Measurements from ENCODE around the gene NRK.
"Not testable (repeated sequence)": the region's sequence is repeated elsewhere in the genome, so short reads cannot be mapped to it uniquely, and the experiment has no call there.

Gene NRK

DNA sequence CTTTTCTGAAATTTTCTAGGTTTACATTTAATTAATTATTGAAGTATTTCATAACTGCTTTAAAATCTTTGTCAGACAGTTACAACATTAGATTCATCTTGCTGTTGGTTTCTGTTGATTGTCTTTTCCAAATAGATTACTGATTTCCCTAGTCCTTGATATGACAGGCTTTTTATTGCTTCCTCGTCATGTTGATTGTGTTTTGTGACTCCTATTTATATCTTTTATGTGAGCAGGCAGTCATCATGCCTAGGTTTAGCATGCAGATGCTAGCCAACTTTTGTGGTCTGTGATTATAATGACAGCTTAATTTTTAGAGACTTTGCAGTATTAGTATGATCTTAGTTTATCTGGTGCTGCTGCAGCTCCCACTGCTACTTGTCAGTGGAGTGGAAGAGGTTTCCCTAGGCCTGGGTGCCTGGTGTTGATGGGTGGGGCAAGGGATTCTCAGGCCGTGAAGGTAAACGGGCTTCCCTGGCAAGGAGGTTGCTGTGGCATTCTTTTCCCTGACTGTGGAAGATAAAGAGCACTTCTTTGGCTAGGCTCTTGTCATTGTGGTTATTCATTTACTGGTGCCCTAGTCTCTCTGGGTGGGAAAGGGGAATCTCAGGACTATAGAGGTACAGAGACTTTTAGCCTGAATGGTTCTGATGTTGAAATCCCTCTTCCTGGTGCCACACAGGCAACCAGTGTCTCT lies 150.5 kb downstream of the NRK start:
- DNase-seq (ENCODE audit: low read depth) = no peak
- no peak for TF ChIP-seq CTCF (IDR thresholded peaks at IDR 0.05; ENCODE audit: low read length, missing control alignments)
- H3K4me3 ChIP-seq (replicated peaks; ENCODE audit: low read depth, low read length) = no peak overlapping the region

DNA sequence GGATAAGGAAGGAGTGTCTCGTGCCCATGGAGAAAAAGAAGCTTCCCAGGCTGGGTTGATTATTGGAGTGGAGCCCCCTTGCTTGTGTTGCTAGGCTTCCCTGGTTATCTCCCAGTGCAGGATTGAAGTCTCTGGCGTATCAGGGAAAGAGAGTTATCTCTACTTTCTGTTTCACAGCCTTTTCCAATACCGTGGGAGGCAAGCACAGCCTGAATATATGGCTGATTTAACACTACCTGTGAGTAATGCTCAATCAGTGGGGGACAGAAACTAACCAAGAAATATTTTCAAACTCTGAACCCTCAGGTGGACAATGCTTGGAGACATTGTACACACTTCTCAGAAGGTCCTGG lies 151.0 kb downstream of the NRK start:
- DNase-seq (ENCODE audit: low read depth) = no peak
- H3K4me3 ChIP-seq (replicated peaks; ENCODE audit: low read depth, low read length) = no peak overlapping the region
- no peak for TF ChIP-seq CTCF (IDR thresholded peaks at IDR 0.05; ENCODE audit: low read length, missing control alignments)

GRCh38 chrX:105975382-105975781 lies 153.0 kb downstream of the NRK start:
- no peak overlapping the region for H3K4me3 ChIP-seq (replicated peaks; ENCODE audit: low read depth, low read length)
- peak; percentile 37 for DNase-seq (ENCODE audit: low read depth)
- TF ChIP-seq CTCF (IDR thresholded peaks at IDR 0.05; ENCODE audit: low read length, missing control alignments) = peak; percentile 20

DNA sequence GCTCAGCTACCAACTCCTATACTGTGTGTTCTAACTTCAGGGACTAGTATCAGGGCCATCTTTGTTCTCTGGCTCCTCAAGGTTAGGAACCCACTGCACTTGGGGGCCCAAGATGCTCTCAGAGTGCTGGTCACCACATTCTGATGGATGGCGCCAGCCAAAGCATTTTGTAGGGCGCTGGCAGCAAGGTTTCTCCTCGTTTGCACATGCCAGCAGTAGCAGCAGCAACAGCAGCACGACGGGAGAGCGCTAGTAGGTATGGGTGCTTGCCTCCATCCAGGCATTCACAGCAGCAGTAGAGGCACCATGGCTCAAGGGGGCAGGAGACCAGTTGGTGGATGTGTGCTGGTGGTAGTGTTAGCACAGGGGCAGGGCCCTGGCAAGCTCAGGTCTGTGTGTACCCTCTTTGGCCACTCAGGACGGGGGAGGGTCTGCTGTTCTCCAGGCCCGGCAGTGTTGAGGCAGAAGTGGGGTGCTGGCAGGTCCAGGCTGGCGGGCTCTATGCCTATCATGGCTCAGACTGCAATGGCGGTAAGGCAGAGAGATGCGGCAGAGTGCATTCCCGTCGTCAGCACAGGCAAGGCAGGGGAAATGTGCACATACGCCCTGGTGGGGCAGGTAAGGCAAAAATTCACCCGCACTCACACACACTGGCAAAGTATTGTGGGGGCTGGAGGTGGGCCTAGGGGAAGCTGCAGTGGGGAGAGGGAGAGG lies 159.6 kb downstream of the NRK start:
- H3K4me3 ChIP-seq (replicated peaks; ENCODE audit: low read depth, low read length) = no peak overlapping the region
- DNase-seq (ENCODE audit: low read depth) = no peak
- no peak for TF ChIP-seq CTCF (IDR thresholded peaks at IDR 0.05; ENCODE audit: low read length, missing control alignments)

GRCh38 chrX:105988487-105988886 lies 166.1 kb downstream of the NRK start:
- not testable (repeated sequence) for H3K4me3 ChIP-seq (replicated peaks; ENCODE audit: low read depth, low read length); DNase-seq (ENCODE audit: low read depth)

DNA sequence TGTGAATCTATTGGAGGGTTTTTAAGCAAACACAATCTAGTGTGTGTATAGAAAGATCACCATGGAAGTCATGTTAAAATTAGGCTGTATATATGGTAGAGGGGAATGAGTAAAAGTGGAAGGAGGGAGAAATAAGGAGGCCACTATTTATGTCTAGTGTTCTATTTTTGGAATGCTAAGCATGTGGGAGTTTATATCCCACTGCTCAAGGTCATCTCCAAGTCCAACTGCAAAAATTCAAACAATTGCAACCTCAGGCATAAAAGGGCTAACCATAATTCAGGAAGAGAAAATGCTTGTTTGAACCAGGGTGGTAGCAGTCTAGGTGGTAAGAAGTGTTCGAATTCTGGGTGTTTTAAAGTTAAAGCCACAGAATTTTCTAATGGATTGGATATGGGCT lies 177.0 kb downstream of the NRK start:
- TF ChIP-seq CTCF (IDR thresholded peaks at IDR 0.05; ENCODE audit: low read length, missing control alignments) = no peak

GRCh38 chrX:106000203-106000602 lies 177.9 kb downstream of the NRK start:
- no peak for TF ChIP-seq CTCF (IDR thresholded peaks at IDR 0.05; ENCODE audit: low read length, missing control alignments)
- DNase-seq (ENCODE audit: low read depth) = no peak
- no peak overlapping the region for H3K4me3 ChIP-seq (replicated peaks; ENCODE audit: low read depth, low read length)

More for the DNA sequence above, 177.0 kb downstream of the NRK start:
- H3K4me3 ChIP-seq (replicated peaks; ENCODE audit: low read depth, low read length) = no peak overlapping the region
- no peak for DNase-seq (ENCODE audit: low read depth)

GRCh38 chrX:106000609-106001008 lies 178.3 kb downstream of the NRK start:
- not testable (repeated sequence) for DNase-seq (ENCODE audit: low read depth); H3K4me3 ChIP-seq (replicated peaks; ENCODE audit: low read depth, low read length)

All from fibroblast of pulmonary artery (primary cell).